ENCODE data around the gene WNT7A.

Gene WNT7A

GRCh38 chr3:13844911-13845310 is 35.0 kb downstream of the WNT7A start:
- no peak for DNase-seq

DNA sequence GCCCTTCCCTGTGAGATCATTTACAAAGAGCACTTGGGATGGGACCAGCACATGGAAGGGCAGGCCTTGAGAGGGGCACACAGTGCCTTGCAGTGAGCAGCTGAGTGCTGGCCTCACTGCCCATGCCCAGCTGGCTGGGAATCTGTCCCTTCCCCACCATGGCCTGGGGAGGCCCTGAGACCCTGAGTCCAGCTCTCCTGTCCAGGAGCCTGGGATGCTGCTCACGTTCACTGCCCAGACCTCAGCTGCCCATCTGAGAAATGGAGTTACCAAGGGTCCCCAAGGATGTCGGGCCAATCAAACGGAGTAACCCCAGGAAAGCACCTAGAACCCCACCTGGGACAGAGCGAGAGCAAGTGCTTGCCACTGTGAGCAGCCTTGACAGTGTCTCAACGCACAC is 35.6 kb downstream of the WNT7A start:
- DNase-seq: no peak

GRCh38 chr3:13843351-13843750 is 36.5 kb downstream of the WNT7A start:
- DNase-seq: no peak

GRCh38 chr3:13842226-13842625 is 37.6 kb downstream of the WNT7A start:
- DNase-seq: no peak

GRCh38 chr3:13841826-13842225 is 38.0 kb downstream of the WNT7A start:
- no peak for DNase-seq

- no peak for DNase-seq
Measured at GRCh38 chr3:13841141-13841540, 38.7 kb downstream of the WNT7A start.

GRCh38 chr3:13840456-13840855 is 39.4 kb downstream of the WNT7A start:
- no peak for DNase-seq

DNA sequence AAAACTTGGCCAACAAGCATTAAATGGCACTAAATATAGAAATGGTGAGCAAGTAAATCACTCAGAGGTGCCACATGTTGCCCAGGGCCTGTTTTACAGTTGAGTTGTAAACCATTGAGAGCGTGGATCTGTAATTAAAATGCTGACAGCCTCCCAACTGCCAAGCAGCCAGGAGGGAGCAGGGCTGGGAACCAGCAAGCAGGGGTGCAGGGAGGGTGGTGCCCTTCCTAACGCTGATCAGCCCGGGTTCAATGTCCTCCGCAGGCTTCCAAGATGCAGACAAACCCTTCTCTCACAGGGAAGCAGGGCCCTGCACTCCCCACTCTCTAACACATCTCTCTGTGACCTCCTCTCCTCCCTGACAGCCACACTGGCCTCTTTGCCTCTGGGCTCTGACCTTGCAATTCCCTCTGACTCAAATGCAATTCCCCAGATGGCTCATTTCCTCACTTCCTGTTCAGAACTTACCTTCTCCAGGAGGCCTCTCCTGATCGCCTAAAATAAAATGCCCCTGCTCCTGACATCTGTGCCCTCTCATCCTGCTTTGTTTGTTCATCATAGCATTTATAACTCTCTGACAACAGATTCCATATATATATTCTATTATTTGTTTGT is 40.0 kb downstream of the WNT7A start:
- no peak for DNase-seq

DNA sequence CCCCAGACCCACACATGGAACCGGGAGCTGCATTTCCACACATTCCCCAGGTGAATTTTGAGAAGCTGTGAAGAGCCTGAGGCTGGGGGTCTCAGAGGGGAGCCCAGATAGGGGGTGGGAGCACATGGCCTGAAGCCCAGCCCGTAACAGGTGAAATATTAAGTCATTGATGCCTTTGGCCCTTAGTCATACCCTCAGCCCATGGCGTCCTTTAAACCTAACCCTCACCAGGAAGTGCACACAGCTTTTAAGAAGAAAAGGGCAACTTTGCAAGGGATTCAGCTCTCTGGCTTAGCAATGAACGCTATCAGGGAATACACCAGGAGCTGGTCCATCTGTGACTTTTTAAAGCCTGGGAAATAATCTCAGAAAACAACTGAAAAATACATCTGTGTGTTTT is 40.6 kb downstream of the WNT7A start:
- DNase-seq: no peak

DNA sequence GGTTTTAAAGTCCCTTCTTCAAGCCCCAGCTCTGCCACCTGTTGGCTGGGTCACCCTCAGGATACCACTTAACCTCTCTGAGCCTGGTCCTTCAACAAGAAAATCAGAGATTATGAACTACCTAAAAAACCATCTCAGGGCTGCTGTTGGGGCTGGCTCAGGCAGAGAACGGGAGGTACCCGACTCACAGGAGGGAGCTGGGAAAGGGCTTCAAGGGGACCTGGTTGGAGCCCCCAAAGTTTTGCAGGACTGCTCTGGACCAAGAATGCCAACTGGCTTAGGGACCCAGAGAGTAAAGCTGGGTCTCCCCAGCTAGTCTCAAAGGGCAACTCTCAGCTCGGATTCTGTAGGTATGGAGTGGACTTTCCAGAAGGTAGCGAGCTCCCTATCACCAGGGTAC is 41.5 kb downstream of the WNT7A start:
- no peak for DNase-seq

DNA sequence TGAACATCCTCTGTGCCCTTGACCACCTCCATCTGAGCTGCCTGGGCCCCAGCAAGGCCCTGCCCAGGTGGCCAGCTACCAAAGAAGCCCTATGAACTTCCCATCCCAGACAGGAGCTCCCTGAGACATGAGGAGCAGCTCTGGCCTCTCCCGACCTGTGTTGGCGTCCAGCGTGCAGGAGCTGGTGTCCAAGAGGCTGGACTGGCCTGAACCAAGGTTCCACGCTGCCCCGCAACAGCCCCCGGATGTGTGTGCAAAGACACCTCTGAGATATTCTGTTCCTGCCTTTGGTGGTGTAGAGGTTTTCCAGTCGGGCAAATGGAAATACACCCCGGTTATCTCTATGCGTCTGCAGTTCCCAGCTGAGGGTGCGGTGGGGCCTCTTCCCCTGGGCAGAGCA is 42.1 kb downstream of the WNT7A start:
- no peak for DNase-seq

DNA sequence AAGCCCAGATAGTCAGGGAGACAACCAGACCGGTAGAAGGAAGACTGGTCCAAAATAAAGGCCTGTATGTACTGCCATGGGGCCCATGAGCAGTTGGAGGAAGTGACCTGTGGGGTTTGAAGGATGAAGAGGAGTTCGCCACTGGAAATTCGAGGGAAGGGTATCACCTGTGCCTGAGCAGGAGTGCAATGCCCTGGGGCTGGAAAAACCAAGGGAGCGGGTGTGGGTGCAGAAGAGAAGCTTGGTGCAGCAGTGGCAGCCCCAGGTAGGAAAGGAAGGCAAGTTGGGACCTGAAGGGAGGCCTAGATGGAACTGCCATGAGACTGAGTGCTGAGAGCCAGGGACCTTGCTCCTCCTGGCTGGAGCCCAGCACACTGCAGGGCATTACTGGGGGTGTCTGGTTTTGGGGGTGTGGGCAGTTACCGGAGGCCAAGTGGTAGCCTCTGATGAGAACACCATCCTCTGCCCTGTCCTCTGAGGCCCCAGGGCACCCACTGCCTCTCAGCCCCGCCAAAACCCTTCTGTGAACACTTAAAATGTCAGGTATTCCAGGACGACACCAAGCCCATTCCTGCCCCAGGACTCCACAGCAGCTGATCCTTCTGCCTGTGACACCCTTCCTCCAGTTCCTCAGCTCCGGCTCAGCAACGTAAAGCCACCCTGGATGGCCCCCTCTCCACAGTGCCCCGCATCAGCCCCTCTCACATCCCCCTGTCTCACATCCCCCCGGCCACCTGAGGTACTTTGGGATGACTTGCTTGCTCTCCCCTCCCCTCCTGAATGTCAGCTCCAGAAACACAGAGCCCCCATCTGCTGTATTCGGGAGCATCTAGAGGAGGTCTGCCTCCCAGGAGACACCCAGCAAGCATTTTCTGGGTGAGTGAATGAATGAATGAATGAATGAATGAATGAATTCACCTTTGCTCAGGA is 42.9 kb downstream of the WNT7A start:
- no peak for DNase-seq

DNA sequence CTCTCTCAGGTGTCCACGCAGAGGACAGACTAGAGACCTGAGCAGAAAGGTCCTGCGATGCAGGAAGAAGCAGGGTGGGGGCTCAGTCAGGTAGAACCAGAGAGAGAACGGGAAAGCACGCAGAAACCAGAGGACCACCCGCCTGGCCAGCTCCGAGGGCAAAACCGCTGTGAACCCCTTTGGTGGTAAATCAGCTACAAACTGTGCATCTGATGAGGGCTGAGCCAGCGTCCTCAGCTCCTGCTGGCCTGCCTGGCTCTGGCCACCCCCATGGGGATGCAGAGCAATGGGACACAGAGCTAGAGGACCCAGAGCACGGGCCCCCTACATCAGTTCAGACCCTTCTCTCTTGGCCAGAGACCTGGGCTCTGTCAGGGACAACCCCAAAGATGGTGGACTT is 44.6 kb downstream of the WNT7A start:
- no peak for DNase-seq

DNA sequence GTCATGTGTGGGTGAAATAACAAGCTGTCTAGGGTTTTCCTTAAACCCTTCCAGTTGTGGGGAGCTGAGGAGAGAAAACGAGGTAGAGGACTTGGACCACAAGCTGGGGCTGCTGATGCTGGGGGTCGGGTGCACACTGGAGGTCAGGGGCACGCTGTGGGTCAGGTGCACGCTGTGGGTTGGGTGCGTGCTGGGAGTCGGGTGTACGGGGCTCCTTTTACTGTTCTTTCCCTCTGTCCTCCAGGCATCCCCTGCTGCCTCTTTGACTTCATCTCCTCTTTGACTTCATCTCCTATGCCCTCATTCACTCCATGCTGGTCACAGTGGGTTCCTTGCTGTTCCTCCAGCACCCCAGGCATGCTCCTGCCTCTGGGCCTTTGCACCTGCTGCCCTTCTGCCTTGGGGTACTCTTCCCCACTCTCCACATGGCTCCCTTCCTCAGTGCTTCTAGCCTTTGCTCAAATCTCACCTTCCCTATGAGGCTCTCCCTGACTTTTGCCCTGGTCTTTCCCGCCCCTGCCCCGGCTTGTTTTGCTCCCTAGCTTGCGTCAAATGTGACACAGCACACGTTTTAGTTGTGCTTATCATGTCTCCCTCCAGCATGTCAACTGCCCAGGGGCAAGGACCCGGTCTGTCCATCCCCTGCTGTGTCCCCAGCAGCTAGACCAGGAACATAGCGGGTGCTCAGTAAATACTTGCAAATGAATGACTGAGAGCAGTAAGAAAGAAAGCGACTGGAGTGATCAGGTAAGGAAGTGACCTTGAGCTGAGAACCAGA is 45.4 kb downstream of the WNT7A start:
- no peak for DNase-seq

GRCh38 chr3:13833506-13834257 is 46.2 kb downstream of the WNT7A start:
- DNase-seq: no peak

DNA sequence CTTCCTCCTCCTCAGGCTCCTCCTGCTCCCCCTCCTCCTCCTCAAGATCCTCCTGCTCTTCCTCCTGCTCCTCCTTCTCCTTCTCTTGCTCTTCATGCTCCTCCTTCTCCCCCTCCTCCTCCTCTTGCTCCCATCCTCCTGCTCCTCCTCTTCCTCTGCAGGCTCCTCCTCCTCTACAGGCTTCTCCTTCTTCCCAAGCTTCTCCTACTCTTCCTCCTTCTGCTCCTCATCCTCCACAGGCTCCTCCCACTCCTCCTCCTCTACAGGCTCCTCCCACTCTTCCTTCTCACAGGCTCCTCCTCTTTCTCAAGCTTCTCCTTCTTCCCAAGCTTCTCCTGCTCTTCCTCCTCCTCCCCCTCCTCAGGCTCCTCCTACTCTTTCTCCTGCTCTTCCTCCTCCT is 47.7 kb downstream of the WNT7A start:
- DNase-seq: no peak

- no peak for DNase-seq
Measured at GRCh38 chr3:13831386-13831996, 48.4 kb downstream of the WNT7A start.

DNA sequence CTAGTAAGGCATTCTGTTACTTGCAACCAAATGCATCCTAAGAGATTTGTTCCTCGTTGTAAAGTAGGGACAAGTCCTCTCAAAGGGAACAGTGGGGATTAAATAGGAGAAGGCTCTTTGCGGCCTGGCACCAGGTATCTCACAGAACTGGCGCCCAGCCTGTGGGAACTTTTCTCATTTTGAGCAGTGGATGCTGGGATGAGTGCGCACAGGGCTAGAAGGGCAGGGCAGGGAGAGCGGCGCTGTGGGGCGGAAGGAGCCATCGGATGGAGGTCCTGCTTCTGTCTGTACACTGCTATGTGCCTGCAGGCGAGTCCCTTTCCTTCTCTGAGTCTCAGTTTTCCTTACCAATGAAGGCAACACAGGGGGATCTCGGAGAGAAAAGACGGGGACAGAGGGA is 50.6 kb downstream of the WNT7A start:
- DNase-seq: no peak

DNA sequence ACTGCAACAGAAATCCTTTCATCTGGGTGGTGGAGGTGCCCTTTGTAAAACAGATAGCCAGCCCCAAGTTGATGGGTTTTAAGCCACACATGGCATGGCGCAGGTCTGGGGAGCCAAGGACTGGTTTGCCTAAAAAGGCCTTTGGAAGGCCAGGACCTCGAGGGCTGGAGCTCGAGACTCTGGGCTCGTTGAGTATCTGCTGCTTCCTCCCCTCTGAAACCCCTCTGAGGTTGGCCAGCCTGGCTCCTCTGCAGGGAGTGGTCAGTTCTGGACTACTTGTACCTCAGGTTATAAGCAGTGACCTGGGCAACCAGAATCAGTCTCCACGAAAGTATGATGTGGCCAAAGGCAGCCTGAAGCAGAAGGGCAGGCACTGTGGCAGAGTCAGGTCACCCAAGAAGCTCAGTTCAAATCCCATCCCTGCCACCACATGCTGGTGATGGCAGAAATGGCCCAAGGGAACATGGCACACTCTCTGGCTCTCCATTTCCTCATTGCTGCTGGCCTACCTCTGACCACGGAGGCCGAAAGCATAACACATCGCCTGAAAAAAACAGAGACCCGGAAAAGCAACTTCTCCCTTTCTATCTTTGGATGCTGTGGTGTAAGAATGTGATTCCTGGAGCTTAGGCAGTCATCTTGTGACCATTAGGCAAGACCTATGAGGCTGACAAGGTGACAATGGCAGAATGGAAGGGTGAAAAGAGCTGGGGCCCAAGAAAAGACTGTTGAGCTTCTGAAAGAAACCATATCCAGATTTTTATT is 51.2 kb downstream of the WNT7A start:
- DNase-seq: no peak

GRCh38 chr3:13827699-13828098 is 52.2 kb downstream of the WNT7A start:
- no peak for DNase-seq

GRCh38 chr3:13827256-13827655 is 52.6 kb downstream of the WNT7A start:
- no peak for DNase-seq

DNA sequence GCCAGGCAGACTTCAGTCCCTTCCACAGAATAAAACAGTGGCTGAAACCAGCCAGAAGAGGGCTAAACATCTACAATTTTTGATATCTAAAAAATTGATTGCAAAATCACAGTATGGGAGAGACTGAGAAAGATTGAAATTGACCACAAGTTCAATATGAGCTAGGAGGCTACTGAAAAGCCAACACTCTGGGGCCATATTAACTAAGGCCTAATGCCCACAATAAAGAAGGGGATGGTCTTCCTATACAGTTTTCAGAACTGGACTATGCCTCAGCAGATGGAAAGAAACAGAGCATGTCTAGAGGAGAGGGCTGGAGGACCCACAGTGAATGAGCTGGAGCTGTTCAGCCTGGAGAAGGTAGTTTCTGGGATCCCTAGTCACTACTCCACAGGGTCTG is 53.2 kb downstream of the WNT7A start:
- no peak for DNase-seq

Measured in OCI-M1 (cell line).